T-cell (primary cell): ENCODE data around the gene ENTPD1. TPM values are rescaled to one million over a fixed set of nuclear protein-coding genes. Genes with fewer than 3 reads are reported as not detected.
A peak's percentile ranks its signal among the peaks of the same experiment; 100 is the strongest.

ENCODE experiments used
- ATAC-seq, 4 experiments: fragments of 200-7000 bp in 3 of 4; fragments of 150-1000 bp in 1 of 4; cut with Tn5 transposase; replicated peaks in 1 of 4; 1 replicate in 3 of 4; 2 replicates in 1 of 4; pipeline ENCODE4 v1.10.0; 2021; ENCODE audit warnings: moderate library complexity in 3 of 4, mild to moderate bottlenecking in 2 of 4, moderate number of reproducible peaks in 1 of 4
- CTCF ChIA-PET, 2 donors: fragments of 300-600 bp; sonication (Branson Sonifier 250); formaldehyde crosslinking; loops; one replicate each; lab custom pipeline; 2022; ENCODE audit warnings: antibody characterized with exemption in 2 of 2; lab: Charles Lee
- POLR2A ChIA-PET, 2 donors: fragments of 300-600 bp; sonication (Branson Sonifier 250); formaldehyde crosslinking; loops; one replicate each; lab custom pipeline; 2022; ENCODE audit warnings: antibody characterized with exemption in 2 of 2; lab: Charles Lee
- DNase-seq, 35 experiments: peaks; one replicate each; pipeline versions ENCODE4 v3.0.0 to v3.0.0-alpha.2; 2013 to 2023
- H3K27ac ChIP-seq: one replicate; pipeline ENCODE4 v1.5.1; 2013; ENCODE audit warnings: low read length
- H3K27me3 ChIP-seq, 2 experiments: replicated peaks in 1 of 2; 1 replicate in 1 of 2; 2 replicates in 1 of 2; pipeline versions ENCODE4 v1.6.1 to v1.7.0; 2013; ENCODE audit warnings: low read length in 1 of 2, mixed read lengths in 1 of 2; ENCODE audit not compliant: control insufficient read depth in 2 of 2, insufficient read depth in 2 of 2; ENCODE audit errors: extremely low read depth in 1 of 2
- H3K36me3 ChIP-seq, 2 donors: 1 replicate in 1 of 2; 2 replicates in 1 of 2; pipeline versions ENCODE4 v1.6.1 to v1.7.0; 2013; ENCODE audit warnings: low read length in 1 of 2; ENCODE audit not compliant: control insufficient read depth in 2 of 2, insufficient read depth in 1 of 2; ENCODE audit errors: extremely low read depth in 1 of 2
- H3K4me1 ChIP-seq, 2 experiments: 1 replicate in 1 of 2; 2 replicates in 1 of 2; pipeline versions ENCODE4 v1.6.1 to v1.7.0; 2013; ENCODE audit warnings: low read length in 2 of 2, mixed read lengths in 1 of 2; ENCODE audit not compliant: insufficient read depth in 2 of 2, control insufficient read depth in 1 of 2; ENCODE audit errors: extremely low read depth in 1 of 2
- H3K4me3 ChIP-seq, 2 donors: 1 replicate in 1 of 2; 2 replicates in 1 of 2; pipeline versions ENCODE4 v1.5.1 to v1.7.0; 2013; ENCODE audit warnings: mild to moderate bottlenecking in 2 of 2, low read length in 1 of 2, moderate library complexity in 1 of 2; ENCODE audit not compliant: control insufficient read depth in 1 of 2; ENCODE audit errors: extremely low read depth in 1 of 2
- H3K9me3 ChIP-seq: 2 replicates; pipeline ENCODE4 v1.7.0; 2013
- H3K27ac Mint-ChIP-seq, 2 donors: one replicate each; pipeline ENCODE4 v1.8.0; 2020 to 2021; ENCODE audit warnings: mild to moderate bottlenecking in 2 of 2, mixed read lengths in 2 of 2
- H3K27me3 Mint-ChIP-seq, 2 donors: one replicate each; pipeline ENCODE4 v1.8.0; 2021 to 2022; ENCODE audit warnings: mixed read lengths in 2 of 2
- H3K36me3 Mint-ChIP-seq: one replicate; pipeline ENCODE4 v1.8.0; 2021; ENCODE audit warnings: mixed read lengths
- H3K4me1 Mint-ChIP-seq, 3 donors: one replicate each; pipeline ENCODE4 v1.8.0; 2020 to 2022; ENCODE audit warnings: mixed read lengths in 3 of 3, mild to moderate bottlenecking in 1 of 3
- H3K4me3 Mint-ChIP-seq, 3 donors: one replicate each; pipeline ENCODE4 v1.8.0; 2020 to 2022; ENCODE audit warnings: mild to moderate bottlenecking in 3 of 3, mixed read lengths in 3 of 3, moderate library complexity in 3 of 3
- H3K9me3 Mint-ChIP-seq, 3 donors: one replicate each; pipeline ENCODE4 v1.8.0; 2020 to 2022; ENCODE audit warnings: mixed read lengths in 3 of 3
- WGBS: methylation state at CpG from one replicate; pipeline ENCODE4 v1.1.5; 2013; ENCODE audit warnings: missing lambda C conversion rate; ENCODE audit not compliant: insufficient coverage; 5-methylcytosine and 5-hydroxymethylcytosine counted together
- total RNA-seq, 35 experiments: library from RNA in 6 of 35; stranded (reverse) in 6 of 35; fragments of 120-200 nt in 1 of 35; gene quantifications; one replicate each; pipeline versions ENCODE4 v1.2.1 to v1.2.4 and lab custom pipeline; 2013 to 2026

Gene ENTPD1
- total RNA-seq, 5 donors from 2014 or later (not counting 1 experiment from before 2014, with no cell fraction given): 1.5 to 4.6 (median 1.9) TPM

DNA sequence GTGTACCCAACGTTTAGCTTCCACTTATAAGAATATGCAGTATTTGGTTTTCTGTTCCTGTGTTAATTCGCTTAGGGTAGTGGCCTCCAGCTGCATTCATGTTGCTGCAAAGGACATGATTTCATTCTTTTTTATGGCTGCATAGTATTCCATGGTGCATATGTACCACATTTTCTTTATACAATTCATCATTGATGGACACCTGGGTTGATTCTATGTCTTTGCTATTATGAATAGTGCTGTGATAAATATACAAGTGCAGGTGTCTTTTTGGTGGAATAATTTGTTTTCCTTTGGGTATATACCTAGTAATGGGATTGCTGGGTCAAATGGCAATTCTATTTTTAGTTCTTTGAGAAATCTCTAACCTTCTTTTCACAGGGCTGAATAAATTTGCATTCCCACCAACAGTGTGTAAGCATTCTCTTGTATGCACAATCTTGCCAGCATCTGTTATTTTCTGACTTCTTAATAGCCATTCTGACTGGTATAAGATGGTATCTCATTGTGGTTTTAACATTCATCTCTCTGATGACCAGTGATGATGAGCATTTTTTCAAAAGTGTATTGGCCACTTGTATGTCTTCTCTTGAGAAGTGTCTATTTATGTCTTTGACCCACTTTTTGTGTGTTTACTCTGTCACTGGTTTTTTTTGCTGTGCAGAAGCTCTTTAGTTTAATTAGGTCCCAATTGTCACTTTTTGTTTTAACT, 79.3 kb downstream of the ENTPD1 start:
- POLR2A ChIA-PET: interaction anchor here in 1 of 2 donors (1.1 kb wide), 1 partner anchor 142 kb away, joined by 5 read pairs; the partner anchor contains the start of gene TCTN3
- Histone ChIP-seq H3K9me3 (no peaks in the 10 kb centered on the region), H3K36me3 (no peaks in the 10 kb centered on the region), H3K27ac (no peak overlapping the region), H3K27me3 (no peaks in the 10 kb centered on the region), H3K4me3 (no peak overlapping the region), H3K4me1 (peaks cover 0 to 28% of the 10 kb centered on the region in 2 experiments)
- Mint-ChIP-seq H3K36me3 (no peaks in the 10 kb centered on the region), H3K9me3 (no peaks in the 10 kb centered on the region), H3K27ac (no peak overlapping the region), H3K4me1 (peaks cover 14 to 39% (median 15%) of the 10 kb centered on the region in 3 donors), H3K4me3 (no peak overlapping the region), H3K27me3 (no peaks in the 10 kb centered on the region)
- no CpG with 5 or more reads among the region's 2 CpGs for WGBS
- CTCF ChIA-PET: interaction anchor here in 1 of 2 donors (1.8 to 10.9 kb wide), 2 partner anchors 141 to 142 kb away, joined by 7 to 173 read pairs; partner anchors contain the start of gene TCTN3
- no peak for DNase-seq
- no peak for ATAC-seq

DNA sequence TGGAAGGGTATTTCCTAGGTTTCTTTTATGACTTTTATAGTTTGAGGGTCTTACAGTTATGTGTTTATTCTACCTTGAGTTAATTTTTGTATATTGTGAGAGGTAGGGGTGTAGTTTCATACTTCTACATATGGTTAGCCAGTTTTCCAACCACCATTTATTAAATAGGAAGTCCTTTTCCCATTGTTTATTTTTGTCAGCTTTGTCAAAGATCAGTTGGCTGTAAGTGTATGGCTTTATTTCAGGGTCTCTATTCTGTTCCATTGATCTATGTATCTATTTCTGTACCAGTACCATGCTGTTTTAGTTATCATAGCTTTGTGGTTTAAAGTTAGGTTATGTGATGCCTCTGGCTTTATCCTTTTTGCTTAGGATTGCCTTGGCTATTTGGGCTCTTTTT, 79.9 kb downstream of the ENTPD1 start:
- Histone ChIP-seq H3K9me3 (no peaks in the 10 kb centered on the region), H3K27me3 (no peaks in the 10 kb centered on the region), H3K4me3 (no peak overlapping the region), H3K4me1 (peaks cover 0 to 25% of the 10 kb centered on the region in 2 experiments), H3K27ac (no peak overlapping the region), H3K36me3 (no peaks in the 10 kb centered on the region)
- Mint-ChIP-seq H3K36me3 (no peaks in the 10 kb centered on the region), H3K27me3 (peaks cover 0 to 2% of the 10 kb centered on the region in 2 donors), H3K27ac (no peak overlapping the region), H3K9me3 (no peaks in the 10 kb centered on the region), H3K4me3 (no peak overlapping the region), H3K4me1 (peaks cover 14 to 39% (median 15%) of the 10 kb centered on the region in 3 donors)
- DNase-seq (no peak), ATAC-seq (no peak)
- ChIA-PET POLR2A (no interaction called here), CTCF (interaction anchor here (0.5 to 10.9 kb wide), 2 partner anchors 52 to 142 kb away, joined by 4 to 173 read pairs; partner anchors contain the start of gene TCTN3 (in 1 of the 2))

DNA sequence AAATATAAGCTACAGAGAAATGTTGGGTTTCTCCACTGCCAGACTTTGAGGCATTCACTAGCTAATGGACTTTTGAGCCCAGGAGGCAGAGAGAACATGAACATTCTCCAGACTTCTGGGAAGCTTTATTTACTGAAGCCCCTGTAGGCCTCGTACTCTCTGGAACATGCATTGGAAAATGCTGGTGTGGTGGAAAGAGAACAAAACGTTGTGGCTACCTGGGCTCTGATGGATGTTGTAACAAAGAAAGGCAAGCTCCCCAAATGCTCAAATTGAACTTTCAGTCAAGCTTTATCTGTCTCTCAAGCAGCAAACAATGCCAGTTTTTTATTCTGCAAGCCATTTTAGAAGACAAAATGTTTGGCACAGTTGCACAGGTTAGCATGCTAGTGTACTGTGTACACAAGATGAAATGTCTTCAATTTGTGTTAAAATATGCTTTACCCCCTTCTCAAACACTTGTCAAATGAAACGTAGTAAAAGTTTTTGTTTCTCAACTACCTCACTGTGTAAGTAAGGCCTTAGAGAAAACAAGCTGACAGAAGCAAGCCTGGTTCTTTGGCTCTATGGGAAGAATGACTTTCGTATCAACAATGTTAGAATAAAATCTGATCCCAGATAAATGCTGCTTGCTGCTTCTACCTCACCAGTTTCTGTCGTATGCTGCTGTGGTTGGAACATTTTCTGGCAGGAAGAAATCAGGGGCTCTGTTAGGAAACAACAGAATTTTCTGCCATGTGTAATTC, 80.8 kb downstream of the ENTPD1 start:
- peak overlapping the region in 1 of 2 donors; percentile 24 for H3K27ac Mint-ChIP-seq

DNA sequence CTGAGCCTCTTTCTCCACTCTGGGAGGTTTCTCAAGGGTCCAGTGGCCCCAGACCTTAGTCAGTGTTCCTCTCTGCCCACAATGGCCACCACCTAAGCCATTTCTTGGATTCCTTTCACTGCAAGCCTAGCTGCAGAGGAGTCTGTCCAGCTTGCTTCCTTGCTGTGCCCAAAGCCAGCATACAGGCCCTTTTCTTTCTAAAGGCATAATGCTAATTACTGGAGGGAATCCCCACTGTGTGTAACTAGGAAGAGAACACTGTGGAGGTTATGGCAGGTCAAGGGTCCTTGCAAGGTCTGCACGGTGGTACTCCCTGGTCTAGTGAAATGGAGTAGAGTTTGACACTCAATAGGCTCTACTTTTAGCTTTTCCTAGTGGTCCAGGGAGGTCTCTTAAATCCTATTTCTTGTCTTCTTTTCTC, 81.4 kb downstream of the ENTPD1 start:
- peaks cover 0 to 13% of the 10 kb centered on the region in 2 experiments for H3K4me1 ChIP-seq
- H3K4me1 Mint-ChIP-seq: peaks cover 7 to 33% (median 12%) of the 10 kb centered on the region in 3 donors

More for the DNA sequence above, 80.8 kb downstream of the ENTPD1 start:
- H3K36me3 Mint-ChIP-seq: no peaks in the 10 kb centered on the region
- 60% methylated on average over 2 of the region's 5 CpGs for WGBS
- no peak overlapping the region for H3K4me3 Mint-ChIP-seq
- ChIA-PET CTCF (interaction anchor here (0.5 to 10.9 kb wide), 3 partner anchors 53 to 143 kb away, joined by 3 to 173 read pairs (median 4); partner anchors contain the start of gene TCTN3 (in 2 of the 2)), POLR2A (no interaction called here)
- ATAC-seq (no peak), DNase-seq (no peak)
- peaks cover 0 to 18% of the 10 kb centered on the region in 2 experiments for H3K4me1 ChIP-seq
- H3K27me3 Mint-ChIP-seq: peaks cover 0 to 2% of the 10 kb centered on the region in 2 donors
- no peaks in the 10 kb centered on the region for H3K27me3 ChIP-seq
- no peak overlapping the region for H3K4me3 ChIP-seq
- no peaks in the 10 kb centered on the region for H3K9me3 ChIP-seq
- H3K4me1 Mint-ChIP-seq: peaks cover 11 to 36% (median 15%) of the 10 kb centered on the region in 3 donors
- no peak overlapping the region for H3K27ac ChIP-seq
- no peaks in the 10 kb centered on the region for H3K36me3 ChIP-seq
- H3K9me3 Mint-ChIP-seq: no peaks in the 10 kb centered on the region

DNA sequence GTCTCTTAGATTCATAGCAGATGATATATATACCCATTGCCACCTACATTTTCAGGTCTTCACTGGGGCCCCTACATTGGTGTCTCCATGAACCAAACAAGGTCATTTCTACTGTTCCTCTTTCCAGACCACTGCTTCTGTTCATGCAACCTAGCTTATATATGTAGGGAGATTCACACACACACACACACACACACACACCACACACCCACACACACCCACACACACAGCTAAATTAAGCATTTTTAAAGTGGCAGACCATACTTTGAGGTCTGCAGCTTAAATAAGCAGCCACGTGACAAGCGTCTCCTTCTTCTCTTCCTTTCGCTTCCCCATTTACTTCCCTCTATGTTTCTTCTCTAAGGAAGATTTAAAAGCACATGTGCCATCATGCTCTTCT, 81.8 kb downstream of the ENTPD1 start:
- H3K9me3 Mint-ChIP-seq: no peaks in the 10 kb centered on the region
- no peak overlapping the region for H3K27ac ChIP-seq
- no peak overlapping the region for H3K4me3 Mint-ChIP-seq
- POLR2A ChIA-PET: no interaction called here
- H3K4me1 ChIP-seq: peaks cover 0 to 10% of the 10 kb centered on the region in 2 experiments
- H3K36me3 ChIP-seq: no peaks in the 10 kb centered on the region
- CTCF ChIA-PET: interaction anchor here (0.6 to 10.9 kb wide), 2 partner anchors 143 to 144 kb away, joined by 4 to 173 read pairs; partner anchors contain the start of gene TCTN3 (in 1 of the 2)
- H3K27me3 ChIP-seq: no peaks in the 10 kb centered on the region
- ATAC-seq: no peak
- no peaks in the 10 kb centered on the region for H3K9me3 ChIP-seq
- H3K36me3 Mint-ChIP-seq: no peaks in the 10 kb centered on the region
- H3K4me1 Mint-ChIP-seq: peaks cover 4 to 29% (median 9%) of the 10 kb centered on the region in 3 donors
- H3K27me3 Mint-ChIP-seq: peaks cover 0 to 2% of the 10 kb centered on the region in 2 donors
- H3K4me3 ChIP-seq: no peak overlapping the region
- WGBS: 84% methylated on average over 3 of the region's 3 CpGs
- no peak overlapping the region for H3K27ac Mint-ChIP-seq
- DNase-seq: no peak

More for the DNA sequence above, 81.4 kb downstream of the ENTPD1 start:
- Mint-ChIP-seq H3K36me3 (no peaks in the 10 kb centered on the region), H3K4me3 (no peak overlapping the region), H3K27me3 (peaks cover 0 to 2% of the 10 kb centered on the region in 2 donors), H3K9me3 (no peaks in the 10 kb centered on the region), H3K27ac (no peak overlapping the region)
- ATAC-seq (no peak), DNase-seq (no peak)
- no CpG with 5 or more reads among the region's 1 CpG for WGBS
- Histone ChIP-seq H3K27ac (no peak overlapping the region), H3K27me3 (no peaks in the 10 kb centered on the region), H3K9me3 (no peaks in the 10 kb centered on the region), H3K36me3 (no peaks in the 10 kb centered on the region), H3K4me3 (no peak overlapping the region)
- POLR2A ChIA-PET: no interaction called here
- CTCF ChIA-PET: interaction anchor here (1.0 to 10.9 kb wide), 2 partner anchors 143 to 144 kb away, joined by 3 to 173 read pairs; partner anchors contain the start of gene TCTN3 (in 2 of the 2)

DNA sequence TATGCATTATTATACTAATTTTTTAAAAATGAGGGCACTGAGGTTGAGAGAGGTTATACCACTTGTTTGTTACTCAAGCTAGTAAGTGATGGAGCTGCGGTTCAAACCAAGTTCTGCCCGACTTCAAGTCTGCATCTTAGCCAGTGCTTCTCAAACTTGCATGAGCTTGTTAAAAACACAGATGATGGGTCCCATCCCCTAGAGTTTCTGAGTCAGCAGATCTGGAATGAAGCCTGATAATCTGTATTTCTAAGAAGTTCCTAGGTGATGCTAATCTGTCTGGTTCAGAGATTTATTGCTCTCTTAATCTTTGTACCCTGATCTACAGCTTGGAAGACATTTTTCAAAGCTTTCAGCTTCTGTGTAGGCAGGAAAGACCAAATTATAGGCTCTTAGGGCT, 84.2 kb downstream of the ENTPD1 start:
- ChIA-PET CTCF (interaction anchor here (3.4 to 10.9 kb wide), 2 partner anchors 146 kb away, joined by 32 to 173 read pairs; partner anchors contain the start of gene TCTN3 (in 2 of the 2)), POLR2A (no interaction called here)
- Mint-ChIP-seq H3K4me1 (peaks cover 4 to 21% (median 5%) of the 10 kb centered on the region in 3 donors), H3K9me3 (no peaks in the 10 kb centered on the region), H3K27ac (no peak overlapping the region), H3K36me3 (no peaks in the 10 kb centered on the region), H3K4me3 (no peak overlapping the region), H3K27me3 (peaks cover 0 to 3% of the 10 kb centered on the region in 2 donors)
- no peak overlapping the region for H3K27ac ChIP-seq
- DNase-seq (no peak), ATAC-seq (no peak)
- WGBS: 94% methylated on average over 2 of the region's 2 CpGs
- H3K27me3 ChIP-seq: no peaks in the 10 kb centered on the region
- H3K4me3 ChIP-seq: no peak overlapping the region
- H3K9me3 ChIP-seq: no peaks in the 10 kb centered on the region
- H3K36me3 ChIP-seq: no peaks in the 10 kb centered on the region
- H3K4me1 ChIP-seq: no peaks in the 10 kb centered on the region
